ENCODE results near the gene MPRIP.
A peak's percentile ranks its signal among the peaks of the same experiment; 100 is the strongest.

Gene MPRIP

DNA sequence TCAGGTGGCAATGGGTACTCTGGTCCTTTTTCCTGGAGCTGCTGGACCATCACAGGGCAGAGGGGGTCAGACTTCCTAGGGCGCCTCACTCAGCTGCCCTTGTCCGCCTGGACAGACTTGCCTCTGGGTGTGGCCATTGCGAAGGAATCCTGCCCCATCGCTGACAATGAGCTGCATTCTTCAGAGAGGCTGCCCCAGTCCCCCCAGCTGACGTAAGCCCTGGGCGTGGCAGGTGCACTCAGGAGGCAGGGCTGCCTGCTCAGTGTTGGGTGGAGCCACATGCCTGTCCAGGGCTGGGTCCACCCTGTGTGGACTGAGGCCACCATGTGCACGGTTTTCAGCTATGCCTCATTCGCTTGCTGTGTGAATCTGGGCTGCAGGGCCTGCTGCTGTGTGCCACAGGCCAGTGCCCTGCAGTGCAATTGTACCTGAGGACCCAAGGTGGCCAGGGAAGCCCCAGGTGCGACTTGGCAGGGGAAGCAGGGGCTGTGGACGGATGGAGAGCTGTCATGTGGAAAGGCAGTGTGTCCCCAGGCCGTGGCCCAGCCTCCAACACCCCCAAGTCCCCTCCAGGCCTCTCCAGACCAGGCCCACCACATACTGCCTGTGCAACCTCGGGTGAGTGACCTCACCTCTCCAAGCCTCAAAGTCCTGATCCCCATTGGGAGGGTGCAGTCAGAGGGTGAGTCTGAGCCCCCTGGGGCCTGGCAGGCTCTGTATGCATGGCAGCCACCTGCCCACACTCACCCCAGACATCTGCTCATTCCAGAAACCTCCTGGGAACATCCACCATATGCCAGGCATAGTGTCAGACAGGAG, 14.0 kb upstream of the MPRIP start:
- TF ChIP-seq POLR2AphosphoS5 (IDR thresholded peaks at IDR 0.05; ENCODE audit: low read depth, low read length) (no peak), FOXP2 (optimal IDR thresholded peaks at IDR 0.05; ENCODE audit: borderline replicate concordance, extremely low read depth, extremely low read length, insufficient read depth) (peak; percentile 65)

DNA sequence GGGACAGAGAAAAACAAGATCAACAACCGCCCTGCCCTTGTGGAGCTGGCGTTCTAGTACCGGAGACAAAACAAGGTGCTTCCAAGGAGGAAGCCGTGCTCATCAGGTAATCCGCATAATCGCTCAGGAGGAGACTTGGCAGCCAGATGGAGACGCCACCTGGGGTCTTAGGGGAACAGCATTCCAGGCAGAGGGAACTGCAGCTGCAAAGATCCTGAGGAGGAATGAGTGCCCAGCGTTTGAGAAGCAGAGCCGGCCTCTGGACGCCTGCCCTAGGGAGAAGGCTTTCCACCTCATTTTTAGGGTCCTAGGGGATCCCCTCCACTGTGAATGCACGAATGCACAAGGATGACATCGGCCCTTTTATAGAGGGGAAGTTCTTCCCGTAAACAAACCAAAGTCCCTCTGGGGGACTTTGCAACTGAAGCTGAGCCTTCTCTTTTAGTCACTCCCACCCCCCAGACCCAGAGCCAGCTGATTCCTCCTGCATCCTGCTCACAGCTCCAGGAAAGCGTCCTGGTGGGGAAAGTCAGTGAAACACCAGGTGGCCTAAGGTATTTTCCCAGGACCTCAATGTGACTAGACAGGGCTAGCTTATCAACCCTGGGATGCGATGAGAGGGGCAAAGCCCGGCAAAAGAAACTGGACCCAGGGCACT, 13.2 kb upstream of the MPRIP start:
- TF ChIP-seq, protein P1, sequence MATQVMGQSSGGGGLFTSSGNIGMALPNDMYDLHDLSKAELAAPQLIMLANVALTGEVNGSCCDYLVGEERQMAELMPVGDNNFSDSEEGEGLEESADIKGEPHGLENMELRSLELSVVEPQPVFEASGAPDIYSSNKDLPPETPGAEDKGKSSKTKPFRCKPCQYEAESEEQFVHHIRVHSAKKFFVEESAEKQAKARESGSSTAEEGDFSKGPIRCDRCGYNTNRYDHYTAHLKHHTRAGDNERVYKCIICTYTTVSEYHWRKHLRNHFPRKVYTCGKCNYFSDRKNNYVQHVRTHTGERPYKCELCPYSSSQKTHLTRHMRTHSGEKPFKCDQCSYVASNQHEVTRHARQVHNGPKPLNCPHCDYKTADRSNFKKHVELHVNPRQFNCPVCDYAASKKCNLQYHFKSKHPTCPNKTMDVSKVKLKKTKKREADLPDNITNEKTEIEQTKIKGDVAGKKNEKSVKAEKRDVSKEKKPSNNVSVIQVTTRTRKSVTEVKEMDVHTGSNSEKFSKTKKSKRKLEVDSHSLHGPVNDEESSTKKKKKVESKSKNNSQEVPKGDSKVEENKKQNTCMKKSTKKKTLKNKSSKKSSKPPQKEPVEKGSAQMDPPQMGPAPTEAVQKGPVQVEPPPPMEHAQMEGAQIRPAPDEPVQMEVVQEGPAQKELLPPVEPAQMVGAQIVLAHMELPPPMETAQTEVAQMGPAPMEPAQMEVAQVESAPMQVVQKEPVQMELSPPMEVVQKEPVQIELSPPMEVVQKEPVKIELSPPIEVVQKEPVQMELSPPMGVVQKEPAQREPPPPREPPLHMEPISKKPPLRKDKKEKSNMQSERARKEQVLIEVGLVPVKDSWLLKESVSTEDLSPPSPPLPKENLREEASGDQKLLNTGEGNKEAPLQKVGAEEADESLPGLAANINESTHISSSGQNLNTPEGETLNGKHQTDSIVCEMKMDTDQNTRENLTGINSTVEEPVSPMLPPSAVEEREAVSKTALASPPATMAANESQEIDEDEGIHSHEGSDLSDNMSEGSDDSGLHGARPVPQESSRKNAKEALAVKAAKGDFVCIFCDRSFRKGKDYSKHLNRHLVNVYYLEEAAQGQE (IDR thresholded peaks at IDR 0.05; ENCODE audit: insufficient read depth in 1 of 2, low read depth in 2 of 2, low read length in 2 of 2): no peak
- TF ChIP-seq TAF1 (IDR thresholded peaks at IDR 0.05; ENCODE audit: borderline replicate concordance, insufficient read depth, low read length) (no peak), SIN3A (IDR thresholded peaks at IDR 0.05; ENCODE audit: borderline replicate concordance, insufficient read depth, low read length) (no peak), POLR2AphosphoS5 (IDR thresholded peaks at IDR 0.05; ENCODE audit: low read depth, low read length) (no peak), FOXP2 (optimal IDR thresholded peaks at IDR 0.05; ENCODE audit: borderline replicate concordance, extremely low read depth, extremely low read length, insufficient read depth) (no peak)

DNA sequence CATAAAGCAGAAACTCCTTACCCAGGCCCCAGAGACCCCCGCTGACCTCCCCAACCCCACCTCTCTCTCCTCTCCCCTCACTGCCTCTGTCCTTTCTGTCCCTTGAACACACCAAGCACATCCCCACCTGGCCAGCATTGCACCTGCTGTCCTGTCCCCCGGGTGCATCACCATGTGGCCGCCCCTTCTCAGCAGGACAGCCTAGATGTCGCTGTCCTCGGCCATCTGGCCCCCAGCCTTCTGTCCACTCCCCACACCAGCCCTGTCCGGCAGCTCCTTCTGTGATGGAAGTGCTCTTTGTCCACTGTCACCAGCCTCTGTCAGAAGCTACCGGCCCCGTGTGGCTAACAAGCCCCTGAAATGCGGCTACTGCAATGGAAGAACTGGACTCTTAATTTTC, 12.3 kb upstream of the MPRIP start:
- no peak for TF ChIP-seq FOXP2 (optimal IDR thresholded peaks at IDR 0.05; ENCODE audit: borderline replicate concordance, extremely low read depth, extremely low read length, insufficient read depth)
- no peak for TF ChIP-seq TAF1 (IDR thresholded peaks at IDR 0.05; ENCODE audit: borderline replicate concordance, insufficient read depth, low read length)
- no peak for TF ChIP-seq POLR2AphosphoS5 (IDR thresholded peaks at IDR 0.05; ENCODE audit: low read depth, low read length)
- TF ChIP-seq, protein P1 (IDR thresholded peaks at IDR 0.05; ENCODE audit: insufficient read depth in 1 of 2, low read depth in 2 of 2, low read length in 2 of 2): no peak
- no peak for TF ChIP-seq SIN3A (IDR thresholded peaks at IDR 0.05; ENCODE audit: borderline replicate concordance, insufficient read depth, low read length)

DNA sequence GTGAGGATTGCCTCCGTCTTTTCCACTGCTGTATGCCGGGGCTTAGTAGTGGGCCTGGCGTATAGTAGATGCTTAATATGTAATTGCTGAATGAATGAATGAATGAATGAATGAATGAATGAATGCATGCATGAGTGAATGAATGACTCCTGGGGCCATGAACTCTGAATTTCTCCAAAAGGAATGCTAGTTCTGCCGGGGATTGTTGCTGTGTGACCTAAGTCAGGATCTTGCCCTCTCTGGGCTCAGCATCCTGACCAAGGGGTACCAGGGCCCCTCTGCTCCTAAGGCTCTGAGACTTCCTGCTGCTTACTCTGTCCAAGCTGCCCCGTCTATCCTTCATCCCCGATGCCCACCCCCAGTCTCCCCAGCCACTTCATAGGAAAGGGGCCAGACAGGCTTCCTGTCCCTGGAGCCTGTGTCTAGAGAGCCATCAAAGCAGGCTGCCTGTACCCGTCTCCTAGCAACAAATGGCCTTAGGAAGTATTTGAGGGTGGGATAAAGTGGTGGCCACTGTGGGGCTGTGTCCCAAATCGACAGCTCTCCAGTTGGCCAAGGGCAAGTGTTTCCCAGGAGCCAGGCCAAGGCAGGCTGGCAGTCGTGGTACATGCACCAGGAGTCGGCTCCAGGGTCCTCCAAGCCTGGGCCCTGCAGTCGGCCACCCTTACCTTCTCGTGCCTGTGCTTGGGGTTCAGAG, 11.6 kb upstream of the MPRIP start:
- TF ChIP-seq, protein P1 (IDR thresholded peaks at IDR 0.05; ENCODE audit: insufficient read depth in 1 of 2, low read depth in 2 of 2, low read length in 2 of 2): no peak
- TF ChIP-seq TAF1 (IDR thresholded peaks at IDR 0.05; ENCODE audit: borderline replicate concordance, insufficient read depth, low read length) (no peak), SIN3A (IDR thresholded peaks at IDR 0.05; ENCODE audit: borderline replicate concordance, insufficient read depth, low read length) (no peak), POLR2AphosphoS5 (IDR thresholded peaks at IDR 0.05; ENCODE audit: low read depth, low read length) (no peak), FOXP2 (optimal IDR thresholded peaks at IDR 0.05; ENCODE audit: borderline replicate concordance, extremely low read depth, extremely low read length, insufficient read depth) (no peak)

DNA sequence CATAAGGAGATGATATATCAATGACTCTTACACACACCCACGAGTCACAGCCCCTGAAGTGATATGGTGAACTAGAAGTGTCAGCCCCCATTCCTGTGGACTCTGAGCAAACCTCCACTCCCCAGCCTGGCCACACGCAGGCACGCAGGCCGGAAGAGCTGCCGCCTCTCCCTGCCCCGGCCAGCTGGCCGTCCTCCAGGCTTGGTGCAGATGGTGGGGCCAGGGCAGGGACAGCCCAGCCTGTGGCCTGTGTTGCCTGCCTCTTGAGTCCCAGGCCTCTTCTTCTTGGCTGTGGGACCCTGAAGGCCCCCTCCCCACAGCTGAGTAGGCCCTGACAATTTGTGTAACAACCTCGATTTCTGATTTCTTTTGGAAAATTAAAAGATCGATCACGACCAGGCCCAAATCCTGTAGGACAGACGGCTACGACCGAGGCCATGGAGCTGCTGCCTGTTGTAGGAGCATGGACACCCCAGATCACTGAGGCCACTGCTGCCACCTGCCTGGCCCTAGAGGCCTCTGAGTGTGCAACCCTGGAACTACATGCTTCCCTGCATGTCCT, 10.0 kb upstream of the MPRIP start:
- TF ChIP-seq FOXP2 (optimal IDR thresholded peaks at IDR 0.05; ENCODE audit: borderline replicate concordance, extremely low read depth, extremely low read length, insufficient read depth) (peak; percentile 89), SIN3A (IDR thresholded peaks at IDR 0.05; ENCODE audit: borderline replicate concordance, insufficient read depth, low read length) (peak; percentile 30; the same call in 1 of the 2 replicates), TAF1 (IDR thresholded peaks at IDR 0.05; ENCODE audit: borderline replicate concordance, insufficient read depth, low read length) (peak; percentile 33; the same call in 1 of the 2 replicates)
- TF ChIP-seq, protein P1 (IDR thresholded peaks at IDR 0.05; ENCODE audit: insufficient read depth in 1 of 2, low read depth in 2 of 2, low read length in 2 of 2): no peak; a peak in 1 of 4 replicates
